ENCODE measurements around the gene COL4A6. TPM values are rescaled to one million over a fixed set of nuclear protein-coding genes. Genes with fewer than 3 reads are reported as not detected.
A peak's percentile ranks its signal among the peaks of the same experiment; 100 is the strongest.

COL4A6 gene
- total RNA-seq, 1 donor from 2014 or later: 40.5 TPM

GRCh38 chrX:108275732-108276131 is 162.5 kb downstream of the COL4A6 start:
- Histone ChIP-seq H3K27me3 (no peaks in the 10 kb centered on the region), H3K4me1 (peaks cover 6% of the 10 kb centered on the region), H3F3A (ENCODE audit: low read depth) (no peaks in the 10 kb centered on the region), H3K79me2 (ENCODE audit: low read depth) (no peaks in the 10 kb centered on the region), H2AFZ (replicated peaks) (no peak overlapping the region), H4K20me1 (ENCODE audit: low read depth) (no peaks in the 10 kb centered on the region), H3K9me3 (ENCODE audit: low read depth) (no peaks in the 10 kb centered on the region), H3K36me3 (no peaks in the 10 kb centered on the region), H3K4me3 (no peak overlapping the region), H3K4me2 (no peak overlapping the region), H3K9ac (no peak overlapping the region), H3K27ac (no peak overlapping the region)
- no peak overlapping the region for H3K27ac Mint-ChIP-seq
- H3K4me3 Mint-ChIP-seq: no peak overlapping the region
- H3K4me1 Mint-ChIP-seq: peaks cover 3% of the 10 kb centered on the region
- H3K36me3 Mint-ChIP-seq: peaks cover 36% of the 10 kb centered on the region
- H3K27me3 Mint-ChIP-seq (ENCODE audit: insufficient read depth, low read depth): no peaks in the 10 kb centered on the region
- no peak for DNase-seq (ENCODE audit: low spot score)
- TF ChIP-seq EZH2phosphoT487 (IDR thresholded peaks at IDR 0.05) (no peak), EZH2 (IDR thresholded peaks at IDR 0.05) (no peak)
- TF ChIP-seq, protein P1, sequence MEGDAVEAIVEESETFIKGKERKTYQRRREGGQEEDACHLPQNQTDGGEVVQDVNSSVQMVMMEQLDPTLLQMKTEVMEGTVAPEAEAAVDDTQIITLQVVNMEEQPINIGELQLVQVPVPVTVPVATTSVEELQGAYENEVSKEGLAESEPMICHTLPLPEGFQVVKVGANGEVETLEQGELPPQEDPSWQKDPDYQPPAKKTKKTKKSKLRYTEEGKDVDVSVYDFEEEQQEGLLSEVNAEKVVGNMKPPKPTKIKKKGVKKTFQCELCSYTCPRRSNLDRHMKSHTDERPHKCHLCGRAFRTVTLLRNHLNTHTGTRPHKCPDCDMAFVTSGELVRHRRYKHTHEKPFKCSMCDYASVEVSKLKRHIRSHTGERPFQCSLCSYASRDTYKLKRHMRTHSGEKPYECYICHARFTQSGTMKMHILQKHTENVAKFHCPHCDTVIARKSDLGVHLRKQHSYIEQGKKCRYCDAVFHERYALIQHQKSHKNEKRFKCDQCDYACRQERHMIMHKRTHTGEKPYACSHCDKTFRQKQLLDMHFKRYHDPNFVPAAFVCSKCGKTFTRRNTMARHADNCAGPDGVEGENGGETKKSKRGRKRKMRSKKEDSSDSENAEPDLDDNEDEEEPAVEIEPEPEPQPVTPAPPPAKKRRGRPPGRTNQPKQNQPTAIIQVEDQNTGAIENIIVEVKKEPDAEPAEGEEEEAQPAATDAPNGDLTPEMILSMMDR (IDR thresholded peaks at IDR 0.05): no peak
- peaks cover 27% of the 10 kb centered on the region for H3K9me3 Mint-ChIP-seq

DNA sequence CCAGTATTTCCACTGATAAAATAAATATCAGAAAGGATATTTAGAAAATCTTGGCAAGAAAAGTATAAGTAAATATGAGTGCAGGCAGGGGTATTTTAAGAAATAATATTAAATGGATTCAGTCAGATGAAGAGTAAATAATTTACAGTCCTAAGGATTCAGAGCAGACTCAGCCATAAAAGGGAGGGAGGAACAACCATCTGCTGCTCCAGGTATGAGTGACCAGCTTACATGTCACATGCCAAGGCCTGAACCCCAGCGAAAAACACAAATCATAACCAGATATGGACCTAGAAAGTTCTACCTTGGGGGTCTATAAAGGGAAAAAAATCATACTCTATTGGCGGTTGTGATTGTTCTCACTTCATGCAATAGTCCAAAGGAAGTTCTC is 166.8 kb downstream of the COL4A6 start:
- H3K9ac ChIP-seq: no peak overlapping the region
- no peaks in the 10 kb centered on the region for H3K27me3 ChIP-seq
- no peak overlapping the region for H3K4me3 ChIP-seq
- no peaks in the 10 kb centered on the region for H3K9me3 ChIP-seq (ENCODE audit: low read depth)
- Mint-ChIP-seq H3K27ac (no peak overlapping the region), H3K27me3 (ENCODE audit: insufficient read depth, low read depth) (no peaks in the 10 kb centered on the region), H3K4me3 (no peak overlapping the region), H3K36me3 (peaks cover 34% of the 10 kb centered on the region), H3K9me3 (peaks cover 13% of the 10 kb centered on the region), H3K4me1 (peaks cover 13% of the 10 kb centered on the region)
- H3K27ac ChIP-seq: no peak overlapping the region
- H3K4me1 ChIP-seq: peaks cover 6% of the 10 kb centered on the region
- no peak overlapping the region for H2AFZ ChIP-seq (replicated peaks)
- no peaks in the 10 kb centered on the region for H3K79me2 ChIP-seq (ENCODE audit: low read depth)
- H3F3A ChIP-seq (ENCODE audit: low read depth): no peaks in the 10 kb centered on the region
- H3K4me2 ChIP-seq: no peak overlapping the region
- no peaks in the 10 kb centered on the region for H3K36me3 ChIP-seq
- no peaks in the 10 kb centered on the region for H4K20me1 ChIP-seq (ENCODE audit: low read depth)
- DNase-seq (ENCODE audit: low spot score): no peak
- TF ChIP-seq EZH2 (IDR thresholded peaks at IDR 0.05) (no peak), EZH2phosphoT487 (IDR thresholded peaks at IDR 0.05) (no peak)
- TF ChIP-seq, protein P1 (IDR thresholded peaks at IDR 0.05): no peak

DNA sequence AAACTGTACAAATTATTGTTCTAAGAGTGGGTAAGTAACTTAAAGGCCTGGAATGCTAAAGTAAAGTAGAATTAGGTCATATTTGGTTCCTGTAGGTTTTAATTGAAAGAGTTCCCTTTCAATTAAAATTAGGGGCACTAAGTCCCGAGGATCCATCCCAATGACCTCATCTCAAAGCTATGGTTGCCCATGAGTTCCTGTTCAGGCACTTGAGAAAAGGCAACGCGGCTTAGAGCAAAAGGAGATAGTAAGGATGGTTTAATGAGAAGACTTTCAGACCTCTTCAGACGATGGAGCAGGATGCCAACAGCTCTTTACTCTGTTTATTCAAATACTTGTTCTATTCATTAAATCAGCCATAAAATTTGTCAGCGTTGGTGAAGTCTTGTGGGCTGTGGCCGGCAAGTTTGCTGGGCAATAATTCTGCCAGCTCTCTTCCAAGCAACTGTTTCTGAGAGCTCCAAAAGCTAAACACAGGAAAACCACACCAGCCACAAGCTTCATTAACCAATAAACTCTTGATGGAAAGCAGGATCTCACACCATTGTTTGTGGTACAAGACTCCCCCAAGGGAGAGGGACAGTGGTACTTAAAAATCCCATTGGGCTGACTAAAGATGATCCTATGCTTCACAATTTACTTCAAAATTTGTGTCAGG is 167.4 kb downstream of the COL4A6 start:
- no peaks in the 10 kb centered on the region for H3K9me3 ChIP-seq (ENCODE audit: low read depth)
- no peak for TF ChIP-seq EZH2 (IDR thresholded peaks at IDR 0.05)
- peaks cover 6% of the 10 kb centered on the region for H3K4me1 ChIP-seq
- Mint-ChIP-seq H3K27ac (no peak overlapping the region), H3K4me3 (no peak overlapping the region), H3K9me3 (peaks cover 11% of the 10 kb centered on the region), H3K4me1 (peaks cover 13% of the 10 kb centered on the region), H3K36me3 (peaks cover 33% of the 10 kb centered on the region), H3K27me3 (ENCODE audit: insufficient read depth, low read depth) (no peaks in the 10 kb centered on the region)
- H3F3A ChIP-seq (ENCODE audit: low read depth): no peaks in the 10 kb centered on the region
- H3K79me2 ChIP-seq (ENCODE audit: low read depth): no peaks in the 10 kb centered on the region
- DNase-seq (ENCODE audit: low spot score): no peak
- H3K4me3 ChIP-seq: no peak overlapping the region
- no peaks in the 10 kb centered on the region for H3K27me3 ChIP-seq
- no peak overlapping the region for H3K27ac ChIP-seq
- H3K36me3 ChIP-seq: no peaks in the 10 kb centered on the region
- no peak overlapping the region for H3K4me2 ChIP-seq
- no peak overlapping the region for H2AFZ ChIP-seq (replicated peaks)
- no peak overlapping the region for H3K9ac ChIP-seq
- H4K20me1 ChIP-seq (ENCODE audit: low read depth): no peaks in the 10 kb centered on the region

DNA sequence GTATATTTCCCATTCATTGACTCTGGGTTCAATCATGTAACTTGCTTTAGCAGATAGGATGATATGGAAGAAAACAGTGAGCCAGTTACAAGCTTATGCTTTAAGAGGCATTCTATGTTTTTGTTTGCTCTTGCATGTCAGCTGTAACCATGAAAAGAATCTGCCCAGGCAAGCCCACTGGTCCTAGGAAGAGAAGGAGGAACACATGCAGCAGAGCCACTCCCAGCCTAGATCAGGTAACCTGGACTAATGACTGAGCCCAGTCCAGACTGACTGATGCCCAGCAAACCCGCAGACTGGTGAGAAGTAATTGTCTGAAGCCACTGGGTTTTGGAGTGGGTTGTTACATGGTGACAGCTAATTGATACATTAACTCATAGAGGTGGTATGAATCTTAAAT is 167.9 kb downstream of the COL4A6 start:
- Histone ChIP-seq H4K20me1 (ENCODE audit: low read depth) (no peaks in the 10 kb centered on the region), H3K79me2 (ENCODE audit: low read depth) (no peaks in the 10 kb centered on the region), H3K9ac (no peak overlapping the region), H3K4me2 (no peak overlapping the region), H3K4me1 (peaks cover 6% of the 10 kb centered on the region), H3K27ac (no peak overlapping the region), H3F3A (ENCODE audit: low read depth) (no peaks in the 10 kb centered on the region), H3K9me3 (ENCODE audit: low read depth) (no peaks in the 10 kb centered on the region), H3K4me3 (no peak overlapping the region), H3K36me3 (no peaks in the 10 kb centered on the region), H2AFZ (replicated peaks) (no peak overlapping the region), H3K27me3 (no peaks in the 10 kb centered on the region)
- Mint-ChIP-seq H3K27ac (peak overlapping the region; percentile 16), H3K4me1 (peaks cover 13% of the 10 kb centered on the region), H3K27me3 (ENCODE audit: insufficient read depth, low read depth) (no peaks in the 10 kb centered on the region), H3K36me3 (peaks cover 35% of the 10 kb centered on the region), H3K4me3 (no peak overlapping the region), H3K9me3 (peaks cover 11% of the 10 kb centered on the region)
- TF ChIP-seq EZH2 (IDR thresholded peaks at IDR 0.05) (no peak), EZH2phosphoT487 (IDR thresholded peaks at IDR 0.05) (no peak)
- TF ChIP-seq, protein P1 (IDR thresholded peaks at IDR 0.05): no peak
- DNase-seq (ENCODE audit: low spot score): no peak

Measured in neural progenitor cell (in vitro differentiated cells).